Epithelial cell of esophagus (primary cell): ENCODE results near the gene ARMC10.
A peak's percentile ranks its signal among the peaks of the same experiment; 100 is the strongest.
"Not testable (repeated sequence)": the region's sequence is repeated elsewhere in the genome, so short reads cannot be mapped to it uniquely, and the experiment has no call there.

Experiments used
- DNase-seq: peaks from one replicate; pipeline ENCODE4 v3.0.0; 2010; ENCODE audit warnings: low read depth
- H3K4me3 ChIP-seq: 2 replicates; pipeline ENCODE4 v1.5.1; 2011; ENCODE audit warnings: mild to moderate bottlenecking, low read length, control low read depth
- CTCF ChIP-seq: IDR thresholded peaks from 2 replicates; pipeline ENCODE4 v1.5.1; 2011; ENCODE audit warnings: low read depth, mild to moderate bottlenecking, low read length, control low read depth, inconsistent platforms; ENCODE audit not compliant: insufficient read depth; ENCODE audit errors: missing control alignments

ARMC10 gene

GRCh38 chr7:103097041-103097440, 22.1 kb downstream of the ARMC10 start:
- no peak for TF ChIP-seq CTCF
- H3K4me3 ChIP-seq = no peak overlapping the region
- no peak for DNase-seq

DNA sequence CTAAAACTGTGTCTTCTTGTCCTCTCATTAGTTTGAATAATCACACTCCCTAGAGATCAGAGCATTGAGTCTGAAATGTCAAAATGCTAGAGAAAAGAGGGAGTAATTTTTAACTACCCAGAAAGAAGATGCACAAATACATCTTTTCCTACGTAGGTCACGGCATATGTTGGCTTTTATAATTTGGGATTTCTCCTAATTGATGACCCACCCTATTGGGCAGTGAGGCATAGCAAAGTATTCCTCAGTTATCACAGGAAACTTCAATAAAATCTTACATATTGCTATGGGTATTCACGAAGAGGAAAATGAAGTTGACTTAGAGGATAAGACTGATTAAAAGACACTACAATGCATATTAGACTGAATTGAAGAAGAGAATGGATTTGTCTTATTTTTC, 25.4 kb downstream of the ARMC10 start:
- DNase-seq = no peak

GRCh38 chr7:103101543-103101942, 26.6 kb downstream of the ARMC10 start:
- no peak for TF ChIP-seq CTCF
- H3K4me3 ChIP-seq = no peak overlapping the region
- no peak for DNase-seq

More for the DNA sequence above, 25.4 kb downstream of the ARMC10 start:
- TF ChIP-seq CTCF = no peak
- H3K4me3 ChIP-seq = no peak overlapping the region

GRCh38 chr7:103106005-103106702, 31.2 kb downstream of the ARMC10 start:
- TF ChIP-seq CTCF = no peak
- no peak for DNase-seq
- H3K4me3 ChIP-seq = no peak overlapping the region

- not testable (repeated sequence) for DNase-seq, H3K4me3 ChIP-seq
These were observed 31.7 kb downstream of the ARMC10 start for GRCh38 chr7:103106703-103107070.

DNA sequence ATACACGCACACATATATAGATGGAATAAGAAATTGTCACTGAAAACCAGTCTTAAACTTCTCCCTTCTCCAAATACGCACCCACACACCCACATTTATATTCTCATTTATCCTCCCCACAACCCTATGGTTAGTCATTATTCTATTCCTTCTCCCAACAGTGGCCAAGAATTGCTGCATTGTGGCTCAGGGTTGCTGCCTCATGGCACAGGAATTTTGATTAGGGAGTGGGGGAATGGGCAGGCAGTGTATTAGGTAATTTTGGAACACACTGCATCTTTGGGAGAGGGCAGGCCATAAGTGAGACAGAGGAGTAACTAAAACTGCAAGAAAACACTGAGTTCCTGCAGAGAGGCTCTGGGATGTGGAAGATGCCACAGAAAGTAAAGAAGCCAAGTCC, 38.2 kb downstream of the ARMC10 start:
- no peak for TF ChIP-seq CTCF
- no peak overlapping the region for H3K4me3 ChIP-seq
- peak; percentile 91 for DNase-seq

- DNase-seq = no peak
- no peak for TF ChIP-seq CTCF
- no peak overlapping the region for H3K4me3 ChIP-seq
These were observed 39.7 kb downstream of the ARMC10 start for GRCh38 chr7:103114576-103115008.

DNA sequence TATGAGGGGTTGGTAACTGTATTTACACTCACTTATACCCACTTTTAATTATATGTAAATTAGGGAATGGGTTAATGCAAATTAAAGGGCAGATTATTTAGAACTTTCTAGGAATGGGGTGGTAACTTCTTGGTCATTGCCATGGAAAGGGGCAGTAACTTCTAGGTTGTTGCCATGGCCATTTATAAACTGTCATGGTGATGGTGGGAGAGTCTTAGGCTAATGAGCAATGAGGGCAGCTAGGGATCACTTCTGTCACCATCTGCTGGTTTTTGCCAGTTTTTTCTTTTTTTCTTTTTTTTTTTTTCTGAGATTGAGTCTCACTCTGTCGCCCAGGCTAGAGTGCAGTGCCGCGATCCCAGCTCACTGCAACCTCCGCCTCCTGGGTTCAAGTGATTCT, 40.8 kb downstream of the ARMC10 start:
- TF ChIP-seq CTCF = no peak
- no peak for DNase-seq
- H3K4me3 ChIP-seq = no peak overlapping the region
